Measurements from ENCODE around the gene NOLC1. TPM values are rescaled to one million over a fixed set of nuclear protein-coding genes. Genes with fewer than 3 reads are reported as not detected.
A peak's percentile ranks its signal among the peaks of the same experiment; 100 is the strongest.

The NOLC1 gene
- total RNA-seq, 1 donor from 2014 or later: 31.2 TPM

DNA sequence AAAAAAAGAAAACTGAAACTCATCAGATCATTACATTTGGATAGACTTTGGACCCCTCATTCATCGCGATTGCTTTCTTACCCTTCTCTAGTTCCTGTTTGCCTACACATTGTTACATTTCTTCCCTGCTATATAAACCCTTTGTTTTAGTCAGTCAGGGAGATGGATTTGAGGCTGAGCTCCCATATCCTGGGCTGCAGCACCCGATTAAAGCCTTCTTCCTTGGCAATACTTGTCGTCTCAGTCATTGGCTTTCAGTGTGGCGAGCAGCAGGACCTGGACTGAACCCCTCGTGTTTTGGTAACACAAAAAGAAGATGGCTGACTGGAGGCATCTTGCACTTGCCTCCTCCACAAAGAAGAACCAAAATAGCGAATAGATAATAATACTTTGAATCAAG lies 39.8 kb downstream of the NOLC1 start:
- no peak for ATAC-seq
- DNase-seq: no peak
- intact Hi-C loops (cut with micrococcal nuclease): no loop called here

DNA sequence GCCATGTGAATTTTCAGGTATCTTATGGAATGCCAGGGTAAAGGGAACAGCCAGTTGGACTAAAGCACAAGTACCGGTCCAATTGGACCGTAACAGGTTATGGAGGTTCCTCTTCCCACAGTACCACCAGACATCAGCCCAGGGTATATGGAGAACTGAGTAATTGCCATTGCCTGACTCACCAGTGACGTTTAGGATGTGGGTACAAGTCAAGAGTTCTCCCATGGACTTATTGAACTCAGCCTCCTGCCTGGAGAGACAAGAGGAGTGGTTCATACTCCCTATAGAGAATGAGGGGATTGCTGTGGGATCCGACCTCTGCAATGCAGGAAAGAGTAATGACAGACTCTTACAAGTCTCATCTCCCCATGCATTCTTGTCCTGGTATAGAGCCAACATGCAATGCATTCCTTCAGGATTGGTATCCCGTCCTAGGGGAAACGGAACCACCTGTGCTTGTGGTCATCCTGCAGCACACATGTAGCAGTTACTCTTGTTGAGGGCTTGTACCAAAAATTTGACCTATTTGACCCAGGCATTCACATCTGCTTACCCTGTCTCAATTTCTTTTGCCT lies 43.2 kb downstream of the NOLC1 start:
- intact Hi-C loops (cut with micrococcal nuclease): no loop called here
- ATAC-seq: no peak
- no peak for DNase-seq

DNA sequence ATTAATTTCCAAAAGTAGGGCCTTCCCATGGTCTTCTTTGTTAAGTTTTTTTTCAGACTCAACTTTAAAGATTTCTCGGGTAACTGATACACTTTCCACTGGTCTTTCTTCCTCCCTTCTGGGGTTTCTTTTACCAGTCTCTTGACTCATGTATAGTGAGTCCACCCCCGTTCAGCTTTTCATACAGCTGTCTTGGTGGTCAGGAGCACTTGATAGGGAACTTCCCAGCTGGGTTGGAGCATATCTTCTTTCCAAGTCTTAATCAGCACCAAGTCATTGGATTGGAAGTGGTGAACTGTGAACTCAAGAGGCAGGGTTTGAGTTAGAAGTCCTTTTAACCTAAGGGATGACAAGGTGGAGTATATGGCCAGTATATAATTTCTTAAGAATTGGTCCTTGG lies 44.7 kb downstream of the NOLC1 start:
- ATAC-seq (no peak), DNase-seq (no peak)
- intact Hi-C loops (cut with micrococcal nuclease): no loop called here

DNA sequence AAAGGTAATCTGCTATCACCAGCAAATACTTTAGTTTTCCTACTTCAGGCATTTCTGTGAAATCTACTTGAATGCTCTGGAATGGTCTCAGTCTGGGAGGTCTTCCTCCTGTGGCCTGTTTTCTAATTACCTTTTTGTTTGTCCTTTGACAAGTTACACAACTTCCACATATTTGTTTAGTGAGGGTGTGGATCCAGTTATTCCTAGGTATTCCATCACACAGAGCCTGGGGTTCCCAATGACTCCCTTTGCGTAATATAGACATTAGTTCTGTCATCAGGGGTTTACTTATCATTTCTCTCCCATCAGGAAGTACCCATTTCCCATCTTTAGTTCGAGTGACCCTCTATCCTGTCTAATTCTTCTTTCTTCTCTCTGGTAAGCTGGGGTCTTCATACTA lies 45.8 kb downstream of the NOLC1 start:
- ATAC-seq (no peak), DNase-seq (no peak)
- intact Hi-C loops (cut with micrococcal nuclease): no loop called here

DNA sequence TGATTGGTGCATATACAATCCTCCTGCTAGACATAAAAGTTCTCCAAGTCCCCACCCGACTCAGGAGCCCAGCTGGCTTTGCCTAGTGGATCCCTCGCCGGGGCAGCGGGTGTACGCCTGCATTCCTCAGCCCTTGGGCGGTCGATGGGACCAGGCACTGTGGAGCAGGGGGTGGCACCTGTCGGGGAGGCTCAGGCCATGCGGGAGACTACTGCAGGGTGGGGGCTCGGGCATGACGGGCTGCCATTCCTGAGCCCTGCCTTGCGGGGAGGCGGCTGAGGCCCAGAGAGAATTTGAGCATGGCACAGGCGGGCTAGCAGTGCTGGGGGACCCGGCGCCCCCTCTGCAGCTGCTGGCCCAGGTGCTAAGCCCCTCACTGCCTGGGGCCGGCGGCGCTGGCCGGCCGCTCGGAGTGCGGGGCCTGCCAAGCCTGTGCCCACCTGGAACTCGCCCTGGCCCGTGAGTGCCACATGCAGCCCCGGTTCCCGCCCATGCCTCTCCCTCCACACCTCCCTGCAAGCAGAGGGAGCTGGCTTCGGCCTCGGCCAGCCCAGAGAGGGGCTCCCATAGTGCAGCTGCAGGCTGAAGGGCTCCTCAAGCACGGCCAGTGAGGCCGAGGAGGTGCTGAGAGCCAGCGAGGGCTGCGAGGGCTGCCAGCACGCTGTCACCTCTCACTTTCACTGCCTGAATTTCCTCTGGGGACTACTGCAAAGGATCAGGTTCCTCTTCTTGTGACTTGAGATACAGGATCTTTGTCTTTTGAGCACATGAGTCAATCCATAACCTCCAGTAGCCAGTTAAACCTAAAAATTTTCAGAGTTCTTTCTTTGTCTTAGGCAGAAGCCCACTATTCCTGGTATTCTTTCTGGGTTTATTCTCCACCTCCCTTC lies 48.8 kb downstream of the NOLC1 start:
- no peak for ATAC-seq

DNA sequence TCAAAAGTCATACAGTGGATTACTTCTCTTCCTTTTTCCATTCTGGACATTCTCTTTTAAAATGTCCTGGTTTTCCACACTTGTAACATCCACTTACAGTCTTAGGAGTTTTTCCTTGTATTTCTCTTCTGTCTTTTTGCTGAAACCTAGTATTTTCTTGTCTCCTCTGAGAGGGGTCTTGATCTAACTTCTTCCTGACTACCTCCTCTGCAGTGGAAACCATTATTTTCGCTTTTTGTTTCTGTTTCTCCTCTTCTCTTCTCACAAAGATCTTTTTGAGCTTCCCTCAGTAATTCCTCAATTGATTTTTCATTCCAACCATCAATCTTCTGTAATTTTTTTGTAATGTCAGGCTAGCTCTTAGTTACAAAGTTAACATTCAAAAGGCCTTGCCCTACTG lies 50.2 kb downstream of the NOLC1 start:
- ATAC-seq (no peak), DNase-seq (no peak)
- intact Hi-C loops (cut with micrococcal nuclease): no loop called here

More for the DNA sequence above, 48.8 kb downstream of the NOLC1 start:
- intact Hi-C loops (cut with micrococcal nuclease): no loop called here
- DNase-seq: no peak

DNA sequence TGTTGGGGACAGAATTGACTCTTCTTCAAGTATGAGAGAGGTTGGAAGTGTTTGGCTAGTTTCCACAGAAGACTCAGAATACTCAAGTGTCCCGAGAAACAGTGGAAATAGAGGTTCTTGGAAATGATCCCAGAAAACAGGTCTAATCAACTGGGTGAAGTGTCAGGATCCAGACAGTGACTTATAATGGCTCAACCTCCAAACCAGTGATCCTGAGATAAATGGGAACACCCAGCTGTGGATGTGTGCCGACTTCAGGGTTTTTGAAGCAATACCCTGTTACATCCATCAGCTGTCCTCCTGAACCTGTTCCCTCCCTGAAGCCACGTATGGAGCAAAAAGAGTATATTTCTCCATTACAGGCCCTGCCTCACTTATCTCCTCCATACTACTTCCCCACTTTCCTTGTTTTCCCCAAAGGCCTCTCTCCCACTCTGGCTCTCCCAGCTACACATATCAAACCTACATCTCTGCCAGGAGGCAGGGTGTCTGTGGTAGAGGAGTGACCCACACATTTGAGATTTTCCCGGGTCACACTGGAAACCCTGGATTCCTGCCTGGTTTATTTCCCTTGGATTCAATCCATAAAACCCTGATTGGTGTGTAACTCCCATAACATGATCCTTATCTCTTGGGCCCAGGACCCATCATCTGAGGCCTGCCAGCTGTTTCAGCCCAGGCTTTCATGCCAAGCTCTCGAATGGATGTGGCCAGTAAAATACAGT lies 56.3 kb downstream of the NOLC1 start:
- DNase-seq: no peak
- peak; percentile 74 for ATAC-seq
- intact Hi-C loops (cut with micrococcal nuclease): no loop called here

DNA sequence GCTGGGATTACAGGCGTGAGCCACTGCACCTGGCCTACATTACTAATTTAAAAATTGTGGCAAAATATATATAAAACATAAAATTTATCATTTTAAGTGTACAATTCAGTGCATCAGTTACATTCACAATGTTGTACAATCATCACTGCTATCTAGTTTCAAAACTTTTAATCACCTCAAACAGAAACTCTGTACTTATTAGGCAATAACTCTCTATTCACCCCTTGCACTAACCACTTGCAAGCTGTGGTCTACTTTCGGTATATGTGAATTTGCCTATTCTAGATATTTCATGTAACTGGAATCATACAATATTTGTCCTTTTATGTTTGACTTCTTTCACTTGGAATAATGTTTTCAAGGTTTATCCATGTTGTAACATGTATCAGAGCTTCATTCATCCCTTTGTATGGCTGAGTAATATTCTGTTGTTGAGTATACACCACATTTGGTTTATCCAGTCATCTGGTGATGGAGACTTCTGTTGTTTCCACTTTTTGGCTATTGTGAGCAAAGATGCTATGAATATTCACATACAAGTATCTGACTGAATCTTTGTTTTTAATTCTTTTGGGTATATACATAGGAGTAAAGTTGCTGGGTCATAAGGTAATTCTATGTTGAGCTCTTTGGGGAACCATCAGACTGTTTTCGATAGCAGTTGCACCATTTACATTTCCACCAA lies 59.6 kb downstream of the NOLC1 start:
- intact Hi-C loops (cut with micrococcal nuclease): no loop called here
- ATAC-seq (no peak), DNase-seq (no peak)

Other genes with a start within 250 kb of the NOLC1 start
- gene ARMH3, start 96.2 kb upstream of the NOLC1 start, total RNA-seq: 49.0 TPM
- gene HPS6, start 87.0 kb upstream of the NOLC1 start, total RNA-seq: 9.4 TPM
- gene LDB1, start 32.0 kb upstream of the NOLC1 start, total RNA-seq: 70.7 TPM
- gene PPRC1, start 19.3 kb upstream of the NOLC1 start, total RNA-seq: 13.1 TPM
- not detected for gene ELOVL3, start 73.9 kb downstream of the NOLC1 start, total RNA-seq
- gene PITX3, start 89.1 kb downstream of the NOLC1 start, total RNA-seq: 1.1 TPM
- gene GBF1, start 93.1 kb downstream of the NOLC1 start, total RNA-seq: 41.7 TPM
- 11.3 TPM for gene NFKB2, start 243.3 kb downstream of the NOLC1 start, total RNA-seq